Measurements from ENCODE around the gene DGKH. TPM values are rescaled to one million over a fixed set of nuclear protein-coding genes. Genes with fewer than 3 reads are reported as not detected.
"Not testable (repeated sequence)": the region's sequence is repeated elsewhere in the genome, so short reads cannot be mapped to it uniquely, and the experiment has no call there.

The DGKH gene
- total RNA-seq, 2 donors from 2014 or later = 15.3 to 19.2 TPM

- Mint-ChIP-seq H3K4me1 (ENCODE audit: low read depth) (peaks cover 4% of the 10 kb centered on the region), H3K4me3 (no peak overlapping the region), H3K9me3 (no peaks in the 10 kb centered on the region), H3K36me3 (ENCODE audit: insufficient read depth in 2 of 2) (peaks cover 4 to 8% of the 10 kb centered on the region in 2 donors), H3K27ac (no peak overlapping the region), H3K27me3 (ENCODE audit: low read depth) (no peaks in the 10 kb centered on the region)
- ATAC-seq (replicated peaks in 1 of 2) (no peak), DNase-seq (no peak)
Measured at GRCh38 chr13:42065414-42065813, 17.0 kb downstream of the DGKH start.

GRCh38 chr13:42066542-42066941 lies 18.1 kb downstream of the DGKH start:
- no peak overlapping the region for H3K4me3 Mint-ChIP-seq
- peaks cover 2 to 13% of the 10 kb centered on the region in 2 donors for H3K36me3 Mint-ChIP-seq (ENCODE audit: insufficient read depth in 2 of 2)
- DNase-seq = no peak
- ATAC-seq (replicated peaks in 1 of 2) = no peak
- no peaks in the 10 kb centered on the region for H3K27me3 Mint-ChIP-seq (ENCODE audit: low read depth)
- H3K27ac Mint-ChIP-seq = no peak overlapping the region
- no peaks in the 10 kb centered on the region for H3K9me3 Mint-ChIP-seq
- H3K4me1 Mint-ChIP-seq (ENCODE audit: low read depth) = peaks cover 14% of the 10 kb centered on the region

GRCh38 chr13:42068886-42069285 lies 20.4 kb downstream of the DGKH start:
- H3K27ac Mint-ChIP-seq = no peak overlapping the region
- no peak for DNase-seq
- H3K4me3 Mint-ChIP-seq = no peak overlapping the region
- H3K9me3 Mint-ChIP-seq = no peaks in the 10 kb centered on the region
- peaks cover 27% of the 10 kb centered on the region for H3K4me1 Mint-ChIP-seq (ENCODE audit: low read depth)
- H3K36me3 Mint-ChIP-seq (ENCODE audit: insufficient read depth in 2 of 2) = peaks cover 2 to 13% of the 10 kb centered on the region in 2 donors
- no peak for ATAC-seq (replicated peaks in 1 of 2)
- no peaks in the 10 kb centered on the region for H3K27me3 Mint-ChIP-seq (ENCODE audit: low read depth)

- H3K27ac Mint-ChIP-seq; H3K9me3 Mint-ChIP-seq; DNase-seq; H3K4me3 Mint-ChIP-seq; H3K27me3 Mint-ChIP-seq (ENCODE audit: low read depth); ATAC-seq (replicated peaks in 1 of 2): not testable (repeated sequence)
- H3K4me1 Mint-ChIP-seq (ENCODE audit: low read depth) = peaks cover 30% of the 10 kb centered on the region
- H3K36me3 Mint-ChIP-seq (ENCODE audit: insufficient read depth in 2 of 2) = peaks cover 2 to 10% of the 10 kb centered on the region in 2 donors
Measured at GRCh38 chr13:42070599-42070998, 22.2 kb downstream of the DGKH start.

GRCh38 chr13:42071179-42071578 lies 22.7 kb downstream of the DGKH start:
- H3K9me3 Mint-ChIP-seq; H3K27ac Mint-ChIP-seq; ATAC-seq (replicated peaks in 1 of 2); DNase-seq; H3K4me3 Mint-ChIP-seq; H3K27me3 Mint-ChIP-seq (ENCODE audit: low read depth): not testable (repeated sequence)
- Mint-ChIP-seq H3K4me1 (ENCODE audit: low read depth) (peaks cover 33% of the 10 kb centered on the region), H3K36me3 (ENCODE audit: insufficient read depth in 2 of 2) (peaks cover 2 to 10% of the 10 kb centered on the region in 2 donors)

GRCh38 chr13:42071672-42072419 lies 23.4 kb downstream of the DGKH start:
- H3K9me3 Mint-ChIP-seq = no peaks in the 10 kb centered on the region
- peaks cover 0 to 9% of the 10 kb centered on the region in 2 donors for H3K36me3 Mint-ChIP-seq (ENCODE audit: insufficient read depth in 2 of 2)
- DNase-seq (no peak), ATAC-seq (replicated peaks in 1 of 2) (no peak)
- H3K27ac Mint-ChIP-seq = no peak overlapping the region
- peak overlapping the region in 1 of 2 donors; percentile 6 for H3K4me3 Mint-ChIP-seq
- H3K4me1 Mint-ChIP-seq (ENCODE audit: low read depth) = peaks cover 33% of the 10 kb centered on the region
- no peaks in the 10 kb centered on the region for H3K27me3 Mint-ChIP-seq (ENCODE audit: low read depth)

GRCh38 chr13:42073683-42074082 lies 25.2 kb downstream of the DGKH start:
- Mint-ChIP-seq H3K36me3 (ENCODE audit: insufficient read depth in 2 of 2) (peaks cover 0 to 9% of the 10 kb centered on the region in 2 donors), H3K4me1 (ENCODE audit: low read depth) (peaks cover 33% of the 10 kb centered on the region), H3K27me3 (ENCODE audit: low read depth) (no peaks in the 10 kb centered on the region), H3K4me3 (no peak overlapping the region), H3K9me3 (no peaks in the 10 kb centered on the region), H3K27ac (no peak overlapping the region)
- ATAC-seq (replicated peaks in 1 of 2) (no peak), DNase-seq (no peak)

- no peak for DNase-seq
- Mint-ChIP-seq H3K27me3 (ENCODE audit: low read depth) (no peaks in the 10 kb centered on the region), H3K9me3 (no peaks in the 10 kb centered on the region), H3K4me1 (ENCODE audit: low read depth) (peaks cover 33% of the 10 kb centered on the region), H3K4me3 (no peak overlapping the region), H3K27ac (no peak overlapping the region), H3K36me3 (ENCODE audit: insufficient read depth in 2 of 2) (peaks cover 0 to 7% of the 10 kb centered on the region in 2 donors)
- no peak for ATAC-seq (replicated peaks in 1 of 2)
Measured at GRCh38 chr13:42075517-42075916, 27.1 kb downstream of the DGKH start.

GRCh38 chr13:42076309-42076713 lies 27.9 kb downstream of the DGKH start:
- DNase-seq = no peak
- H3K9me3 Mint-ChIP-seq = no peaks in the 10 kb centered on the region
- H3K36me3 Mint-ChIP-seq (ENCODE audit: insufficient read depth in 2 of 2) = peaks cover 0 to 5% of the 10 kb centered on the region in 2 donors
- no peaks in the 10 kb centered on the region for H3K27me3 Mint-ChIP-seq (ENCODE audit: low read depth)
- peaks cover 25% of the 10 kb centered on the region for H3K4me1 Mint-ChIP-seq (ENCODE audit: low read depth)
- no peak overlapping the region for H3K27ac Mint-ChIP-seq
- H3K4me3 Mint-ChIP-seq = no peak overlapping the region
- no peak for ATAC-seq (replicated peaks in 1 of 2)

- Mint-ChIP-seq H3K36me3 (ENCODE audit: insufficient read depth in 2 of 2) (peaks cover 3 to 12% of the 10 kb centered on the region in 2 donors), H3K4me3 (no peak overlapping the region), H3K27ac (no peak overlapping the region), H3K4me1 (ENCODE audit: low read depth) (peaks cover 15% of the 10 kb centered on the region), H3K9me3 (peaks cover 0 to 3% of the 10 kb centered on the region in 2 donors), H3K27me3 (ENCODE audit: low read depth) (no peaks in the 10 kb centered on the region)
- DNase-seq (no peak), ATAC-seq (replicated peaks in 1 of 2) (no peak)
Measured at GRCh38 chr13:42078128-42078808, 29.8 kb downstream of the DGKH start.

GRCh38 chr13:42083138-42083770 lies 34.8 kb downstream of the DGKH start:
- ATAC-seq (replicated peaks in 1 of 2) (peak in 1 of 2 donors; percentile 88), DNase-seq (peak in 1 of 2 donors; percentile 33)
- peak overlapping the region in 1 of 2 donors; percentile 67 for H3K4me3 Mint-ChIP-seq
- H3K27me3 Mint-ChIP-seq (ENCODE audit: low read depth) = no peaks in the 10 kb centered on the region
- peaks cover 7 to 15% of the 10 kb centered on the region in 2 donors for H3K36me3 Mint-ChIP-seq (ENCODE audit: insufficient read depth in 2 of 2)
- peaks cover 4% of the 10 kb centered on the region in 2 donors for H3K9me3 Mint-ChIP-seq
- peaks cover 9% of the 10 kb centered on the region for H3K4me1 Mint-ChIP-seq (ENCODE audit: low read depth)
- H3K27ac Mint-ChIP-seq = peak overlapping the region; percentile 80

- Mint-ChIP-seq H3K4me1 (ENCODE audit: low read depth) (peaks cover 9% of the 10 kb centered on the region), H3K27ac (no peak overlapping the region), H3K9me3 (peaks cover 4% of the 10 kb centered on the region in 2 donors), H3K27me3 (ENCODE audit: low read depth) (no peaks in the 10 kb centered on the region), H3K4me3 (no peak overlapping the region), H3K36me3 (ENCODE audit: insufficient read depth in 2 of 2) (peaks cover 7 to 17% of the 10 kb centered on the region in 2 donors)
- ATAC-seq (replicated peaks in 1 of 2) (no peak), DNase-seq (no peak)
Measured at GRCh38 chr13:42084722-42085121, 36.3 kb downstream of the DGKH start.

- peaks cover 9 to 13% of the 10 kb centered on the region in 2 donors for H3K36me3 Mint-ChIP-seq (ENCODE audit: insufficient read depth in 2 of 2)
- no peak overlapping the region for H3K27ac Mint-ChIP-seq
- H3K4me3 Mint-ChIP-seq = no peak overlapping the region
- peaks cover 9% of the 10 kb centered on the region for H3K4me1 Mint-ChIP-seq (ENCODE audit: low read depth)
- DNase-seq (no peak), ATAC-seq (replicated peaks in 1 of 2) (no peak)
- H3K27me3 Mint-ChIP-seq (ENCODE audit: low read depth) = no peaks in the 10 kb centered on the region
- peaks cover 4% of the 10 kb centered on the region in 2 donors for H3K9me3 Mint-ChIP-seq
Measured at GRCh38 chr13:42086582-42086981, 38.1 kb downstream of the DGKH start.
